HG02943 (cell line): Measurements from ENCODE around the gene TRAPPC12.
"Not testable (repeated sequence)": the region's sequence is repeated elsewhere in the genome, so short reads cannot be mapped to it uniquely, and the experiment has no call there.

Experiments
- ATAC-seq: cut with Tn5 transposase; IDR thresholded peaks from one replicate; pipeline ENCODE4 v1.9.1; 2021; ENCODE audit warnings: mild to moderate bottlenecking, low read depth, moderate library complexity; ENCODE audit not compliant: unreplicated experiment

The TRAPPC12 gene

GRCh38 chr2:3430172-3430571 is 50.7 kb downstream of the TRAPPC12 start:
- no peak for ATAC-seq

DNA sequence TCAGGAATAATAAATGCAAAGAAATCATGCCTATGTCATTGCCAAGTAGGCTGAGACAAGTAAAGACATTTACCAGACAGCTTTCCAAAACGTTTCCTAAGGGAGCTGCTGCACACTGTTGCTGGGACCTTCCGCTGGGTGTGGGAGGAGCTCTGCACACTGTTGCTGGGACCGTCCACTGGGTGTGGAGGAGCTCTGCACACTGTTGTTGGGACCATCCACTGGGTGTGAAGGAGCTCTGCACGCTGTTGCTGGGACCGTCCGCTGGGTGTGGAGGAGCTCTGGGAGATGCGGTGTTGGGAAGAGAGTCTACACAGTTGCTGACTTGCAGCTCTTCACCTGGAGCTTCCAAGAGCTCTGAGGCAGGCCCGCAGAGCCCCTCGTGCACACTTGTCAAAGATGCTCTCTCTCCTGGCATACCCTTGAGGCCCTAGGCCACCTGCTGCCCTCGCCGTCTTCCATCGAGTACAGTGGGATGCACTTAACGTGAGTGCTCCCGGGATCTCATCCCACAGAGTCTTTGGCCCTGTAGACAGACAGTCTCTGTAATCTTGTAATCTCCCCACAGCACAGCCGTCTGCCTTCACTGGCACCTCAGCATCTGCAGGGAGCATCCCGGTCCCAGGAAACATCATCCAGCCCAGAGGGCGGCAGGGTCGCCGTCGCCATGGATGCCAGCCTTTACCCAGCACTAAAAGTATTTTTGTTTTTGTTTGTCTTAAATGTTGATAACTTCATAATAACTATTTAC is 51.4 kb downstream of the TRAPPC12 start:
- no peak for ATAC-seq

DNA sequence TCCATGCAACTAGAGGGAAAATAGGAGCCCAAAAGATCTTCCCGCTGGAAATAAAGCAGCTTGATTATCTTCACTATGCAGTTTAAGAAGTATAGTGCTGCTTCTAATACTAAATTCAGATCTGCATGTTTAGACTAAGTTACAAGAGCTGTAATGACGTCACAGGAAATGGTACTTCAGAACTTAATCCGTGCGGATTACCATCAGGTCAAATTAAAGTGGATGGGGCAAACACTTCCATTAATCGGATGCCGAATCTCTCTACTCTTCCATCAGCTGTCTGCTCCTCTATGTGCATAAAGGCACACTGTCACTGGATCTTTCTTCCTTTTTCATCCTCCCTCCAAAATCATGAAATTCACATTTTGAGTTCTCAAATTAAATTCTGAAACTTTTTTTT is 52.6 kb downstream of the TRAPPC12 start:
- ATAC-seq: no peak

DNA sequence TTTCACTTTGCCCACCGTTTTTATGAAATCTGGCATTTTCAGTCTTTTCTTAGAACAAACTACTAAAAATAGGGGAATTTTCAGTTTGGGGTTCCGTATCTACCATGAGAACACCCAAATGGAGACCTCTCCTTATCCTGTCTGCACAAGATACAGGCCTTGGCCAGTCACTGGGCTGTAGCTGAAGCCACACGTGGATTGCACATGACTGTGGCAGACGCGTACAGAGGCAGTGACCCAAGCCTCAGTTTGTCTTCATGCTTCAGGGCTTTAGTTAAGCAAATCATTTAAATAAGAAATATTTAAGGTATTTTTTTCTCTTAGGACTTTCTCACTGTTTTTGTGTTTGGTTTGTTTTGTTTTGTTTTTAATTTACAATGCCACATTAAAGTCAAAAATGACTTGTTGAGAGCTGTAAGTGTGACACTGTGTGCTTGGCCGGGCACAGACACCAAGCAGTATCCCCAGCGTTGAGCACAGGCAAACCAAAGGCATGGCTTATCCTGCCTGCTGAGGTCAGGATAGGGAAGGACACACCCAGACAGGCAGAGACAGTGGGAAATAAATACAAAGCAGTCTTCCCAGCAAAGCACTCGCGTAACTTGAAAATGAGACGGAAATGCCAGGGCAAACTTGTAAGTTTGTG is 53.3 kb downstream of the TRAPPC12 start:
- ATAC-seq: no peak

GRCh38 chr2:3433339-3433699 is 53.8 kb downstream of the TRAPPC12 start:
- ATAC-seq: no peak

- ATAC-seq: no peak
These were observed 54.4 kb downstream of the TRAPPC12 start for GRCh38 chr2:3433776-3434400.

DNA sequence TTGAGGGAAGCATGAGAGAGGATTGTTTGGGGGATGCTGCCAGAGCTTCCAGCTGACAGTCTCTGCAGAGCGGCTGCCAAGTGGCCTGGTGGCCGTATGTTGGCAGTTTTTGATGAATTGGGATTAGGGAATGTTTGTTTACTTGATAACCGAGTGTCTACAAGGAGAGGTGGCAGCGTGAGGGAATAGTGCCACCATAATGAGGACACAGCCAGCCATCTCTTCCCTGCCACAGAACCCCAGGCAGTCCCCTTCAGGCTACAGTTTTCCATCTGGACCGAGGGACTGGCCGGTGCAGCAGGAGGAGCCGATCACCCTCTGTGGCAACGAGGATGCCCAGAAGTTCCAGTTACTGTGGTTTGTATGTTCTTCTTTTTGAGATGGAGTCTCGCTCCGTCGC is 55.2 kb downstream of the TRAPPC12 start:
- no peak for ATAC-seq

- no peak for ATAC-seq
These were observed 56.0 kb downstream of the TRAPPC12 start for GRCh38 chr2:3435445-3435844.

DNA sequence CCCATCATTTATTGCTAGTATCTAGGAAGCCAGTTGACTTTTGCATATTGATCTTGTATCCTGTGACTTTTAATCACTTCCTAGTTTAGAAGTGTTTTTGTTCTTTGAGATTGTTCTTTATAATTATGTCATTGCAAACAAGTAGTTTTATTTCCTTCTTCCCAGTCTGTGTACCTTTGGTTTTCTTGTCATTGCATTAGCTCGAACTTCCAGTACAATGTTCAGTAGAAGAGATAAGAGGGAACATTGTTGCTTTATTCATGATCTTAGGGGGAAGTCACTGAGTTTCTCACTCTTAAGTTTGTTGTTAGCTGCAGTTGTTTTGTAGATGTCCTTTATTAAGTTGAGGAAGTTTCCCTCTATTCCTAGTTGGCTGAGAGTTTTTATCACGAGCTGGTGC is 61.0 kb downstream of the TRAPPC12 start:
- ATAC-seq: no peak

- ATAC-seq: no peak
These were observed 62.0 kb downstream of the TRAPPC12 start for GRCh38 chr2:3441465-3441864.

GRCh38 chr2:3442185-3442584 is 62.7 kb downstream of the TRAPPC12 start:
- no peak for ATAC-seq

DNA sequence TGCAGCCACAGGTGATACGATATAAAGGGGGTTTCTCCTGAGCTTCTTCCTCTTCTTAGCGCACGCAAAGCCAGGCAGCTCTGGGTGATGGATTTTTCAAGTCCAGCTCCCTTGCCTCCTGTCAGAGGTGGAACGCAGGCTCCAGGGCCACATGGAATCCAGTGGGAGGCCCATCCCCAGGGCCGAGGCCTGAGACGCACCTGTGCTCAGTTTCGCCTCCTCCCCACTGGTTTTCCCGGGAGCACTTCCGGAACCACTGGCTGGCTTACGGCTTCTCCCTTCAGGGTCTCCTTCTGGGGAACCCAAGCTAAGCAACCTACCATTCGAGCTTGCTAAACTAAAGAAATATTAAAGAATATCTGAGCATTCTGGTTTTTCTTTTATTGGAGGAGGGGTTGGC is 63.6 kb downstream of the TRAPPC12 start:
- no peak for ATAC-seq

DNA sequence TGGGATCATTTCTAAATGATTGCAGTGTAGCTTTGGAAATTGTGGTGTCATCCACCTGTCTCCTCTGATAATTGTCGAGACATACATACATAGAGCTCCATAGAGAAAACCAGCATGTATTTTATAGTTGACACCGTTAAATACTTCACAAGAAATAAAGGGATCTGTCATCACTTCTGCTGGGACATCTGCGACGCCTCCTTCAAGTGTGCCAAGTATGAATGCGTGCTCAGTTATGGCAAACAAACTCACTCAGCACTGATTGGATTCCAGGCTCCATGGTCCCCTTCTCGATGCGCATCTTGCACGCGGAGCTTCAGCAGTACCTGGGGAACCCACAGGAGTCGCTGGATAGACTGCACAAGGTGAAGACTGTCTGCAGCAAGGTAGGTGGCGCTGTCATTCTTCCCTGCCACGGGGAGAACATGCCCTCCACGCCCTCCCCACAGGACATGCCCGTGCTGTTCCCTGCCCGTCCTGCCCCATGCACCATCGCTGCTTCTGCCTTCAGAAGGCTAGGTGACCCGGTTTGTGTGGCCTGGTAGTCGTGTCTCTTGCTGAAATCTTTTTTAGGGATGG is 64.1 kb downstream of the TRAPPC12 start:
- ATAC-seq: no peak

DNA sequence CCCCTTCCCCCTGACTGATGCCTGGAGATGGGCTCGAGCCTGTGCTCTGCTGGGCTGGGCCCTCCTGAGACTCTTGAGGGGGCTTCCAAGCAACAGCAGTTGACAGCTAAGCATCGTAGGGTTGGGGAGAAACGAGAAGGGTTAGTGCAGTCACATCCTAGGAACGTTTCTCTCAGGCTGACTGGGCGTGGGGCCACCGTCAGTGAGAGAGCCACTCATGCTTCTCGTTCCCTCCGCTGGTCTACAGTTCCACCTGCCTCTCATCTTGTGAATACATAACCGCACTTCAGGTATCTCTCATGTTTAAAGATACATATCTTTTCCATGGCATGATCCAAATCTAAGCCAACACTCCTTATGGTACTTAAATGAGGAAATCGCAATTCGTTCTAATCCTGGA is 66.4 kb downstream of the TRAPPC12 start:
- ATAC-seq: no peak

- ATAC-seq: no peak
These were observed 66.9 kb downstream of the TRAPPC12 start for GRCh38 chr2:3446381-3446780.

GRCh38 chr2:3447186-3447585 is 67.7 kb downstream of the TRAPPC12 start:
- ATAC-seq: not testable (repeated sequence)

DNA sequence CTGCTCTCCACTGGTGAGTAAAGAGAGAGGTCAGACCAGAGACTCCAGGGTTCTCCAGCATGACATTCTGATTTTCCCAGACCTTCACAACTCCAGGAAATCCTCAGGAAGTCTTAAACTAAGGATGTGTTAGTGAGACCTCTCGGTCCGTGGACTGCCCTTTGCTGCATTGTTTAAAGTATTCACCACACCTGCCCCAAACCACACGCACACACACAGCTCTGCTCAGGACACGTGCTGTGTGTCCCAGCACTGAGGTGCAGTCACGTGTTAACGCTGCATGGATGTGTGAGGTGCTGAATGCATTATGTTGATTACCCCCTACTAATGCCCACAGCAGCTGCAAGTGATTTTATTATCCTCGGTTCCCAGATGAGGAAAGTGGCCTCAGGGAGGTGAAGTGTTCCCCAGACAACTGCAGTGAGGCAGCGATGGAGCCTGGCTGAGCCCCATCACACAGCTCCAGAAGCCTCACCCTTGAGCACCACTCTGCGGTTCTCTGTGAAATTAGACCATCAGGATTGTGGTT is 68.4 kb downstream of the TRAPPC12 start:
- no peak for ATAC-seq

DNA sequence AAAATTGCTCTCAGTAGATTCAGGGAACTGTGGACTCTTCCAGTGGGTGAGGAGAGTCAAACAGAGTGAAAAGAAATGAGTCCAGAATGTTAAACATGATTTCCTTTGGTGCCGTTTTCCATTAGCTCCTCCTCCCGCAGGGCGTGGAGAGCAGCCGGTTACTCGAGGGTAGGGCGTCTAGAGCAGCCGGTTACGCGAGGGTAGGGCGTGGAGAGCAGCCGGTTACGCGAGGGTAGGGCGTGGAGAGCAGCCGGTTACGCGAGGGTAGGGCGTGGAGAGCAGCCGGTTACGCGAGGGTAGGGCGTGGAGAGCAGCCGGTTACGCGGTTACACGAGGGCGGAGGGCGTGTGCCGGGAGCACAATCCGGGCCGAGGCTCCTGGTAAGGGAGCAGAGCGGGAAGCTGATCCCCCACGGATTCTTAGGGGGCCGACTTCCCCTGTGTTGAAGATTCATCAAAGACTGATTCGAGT is 69.0 kb downstream of the TRAPPC12 start:
- not testable (repeated sequence) for ATAC-seq

DNA sequence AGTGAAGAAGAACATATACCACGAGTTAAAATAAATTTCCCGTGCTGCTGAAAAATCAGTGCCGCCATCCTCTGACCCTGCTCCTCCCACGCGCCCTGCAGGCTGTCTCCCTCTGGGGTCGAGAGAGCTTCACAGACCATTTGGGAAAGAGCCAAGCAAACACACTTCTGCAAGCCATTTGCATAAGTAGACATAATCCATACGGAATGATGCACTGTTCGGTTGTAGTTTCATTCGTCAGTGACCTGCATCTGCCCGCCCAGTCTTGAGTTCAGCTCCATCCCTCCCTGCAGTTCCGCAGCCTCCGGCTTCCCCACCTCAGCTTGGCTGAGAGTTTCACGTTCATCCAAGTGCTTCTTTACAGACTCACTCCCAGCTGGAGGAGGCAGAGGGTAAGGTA is 69.6 kb downstream of the TRAPPC12 start:
- no peak for ATAC-seq

DNA sequence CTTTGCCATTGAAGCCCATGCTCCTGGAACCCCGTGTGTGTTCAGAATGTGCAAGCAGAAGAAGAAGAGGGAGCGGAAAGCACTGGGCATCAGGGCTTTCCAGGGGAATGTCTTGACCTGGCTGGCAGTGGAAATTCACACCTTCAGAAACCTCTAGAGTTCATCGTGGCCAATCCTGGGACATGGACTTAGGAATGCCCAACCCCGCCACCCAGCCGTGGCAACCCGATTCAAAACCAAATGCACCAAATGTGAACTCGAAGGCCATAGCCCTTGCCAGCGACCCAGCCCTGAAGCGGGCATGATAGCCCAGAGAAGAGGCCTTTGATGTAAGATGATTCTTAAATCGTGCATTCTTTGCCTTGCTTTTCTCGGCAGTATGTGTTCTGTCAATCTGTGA is 70.4 kb downstream of the TRAPPC12 start:
- no peak for ATAC-seq

- no peak for ATAC-seq
These were observed 71.0 kb downstream of the TRAPPC12 start for GRCh38 chr2:3450385-3451010.
